HCT116 (cell line): ENCODE measurements around the gene SLC13A4.
A peak's percentile ranks its signal among the peaks of the same experiment; 100 is the strongest.

Source experiments
- CTCF ChIP-seq, 3 experiments: fragments of 200-600 bp in 1 of 3; sonication (generic) in 1 of 3; IDR thresholded peaks in 2 of 3; conservative IDR thresholded peaks in 1 of 3; 2 replicates each; pipeline ENCODE4 v1.5.1; 2012 to 2017; ENCODE audit warnings: low read depth in 2 of 3, low read length in 2 of 3, antibody characterized with exemption in 1 of 3, borderline replicate concordance in 1 of 3, control low read depth in 1 of 3, mild to moderate bottlenecking in 1 of 3, mixed read lengths in 1 of 3, mixed run types in 1 of 3, moderate library complexity in 1 of 3; ENCODE audit not compliant: insufficient read depth in 1 of 3
- RAD21 ChIP-seq: IDR thresholded peaks from 2 replicates; pipeline ENCODE4 v1.6.1; 2012; ENCODE audit warnings: low read depth, mild to moderate bottlenecking

DNA sequence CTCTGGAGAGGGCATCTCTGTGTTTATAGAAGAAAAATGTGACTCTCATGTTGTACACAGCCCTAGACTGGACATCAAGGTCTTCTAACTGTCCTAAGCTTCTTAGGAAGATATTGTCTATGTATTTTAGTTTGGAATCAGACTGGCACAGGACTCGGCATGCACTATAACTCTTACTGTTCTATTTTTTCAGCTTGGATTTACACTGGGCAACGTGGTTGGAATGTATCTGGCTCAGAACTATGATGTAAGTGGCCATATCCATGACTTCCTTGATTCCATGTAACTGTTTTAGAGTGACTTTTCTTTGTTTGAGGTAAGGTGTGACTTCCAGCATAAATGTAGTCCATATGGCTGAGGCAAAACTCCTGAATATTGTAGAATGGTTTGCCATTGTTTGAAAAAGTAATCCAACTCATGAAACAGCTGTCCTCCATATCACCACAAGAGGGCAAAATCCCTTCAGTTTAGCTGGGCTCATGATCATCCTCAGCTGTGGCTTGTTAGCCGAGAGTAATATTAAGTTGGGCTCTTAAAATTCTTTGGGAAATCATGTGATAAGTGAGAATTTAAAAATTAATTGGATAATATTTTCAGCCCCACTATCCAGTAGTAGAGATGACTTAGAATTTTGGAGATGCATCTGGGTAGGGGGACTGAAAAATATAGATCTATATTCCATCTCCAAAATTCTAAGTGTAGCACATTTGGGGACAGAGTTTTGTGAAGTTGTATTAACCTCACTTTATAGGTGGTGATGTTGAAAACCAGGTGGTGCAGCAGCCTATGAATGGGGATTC is 55.2 kb downstream of the SLC13A4 start:
- TF ChIP-seq RAD21 (peak; percentile 83), CTCF (IDR thresholded peaks at IDR 0.05 in 2 of 3, conservative IDR thresholded peaks at IDR 0.05 in 1 of 3; ENCODE audit: borderline replicate concordance in 1 of 3, insufficient read depth in 1 of 3, low read depth in 2 of 3, low read length in 2 of 3) (peak; percentile 66 to 85 (median 78); a peak in 5 of 6 replicates)
